HG03175 (cell line): ENCODE data around the gene IL1B.
A peak's percentile ranks its signal among the peaks of the same experiment; 100 is the strongest.

ENCODE experiments used
- ATAC-seq: cut with Tn5 transposase; IDR thresholded peaks from one replicate; pipeline ENCODE4 v1.9.1; 2021; ENCODE audit warnings: mild to moderate bottlenecking, moderate library complexity; ENCODE audit not compliant: unreplicated experiment

Gene IL1B

GRCh38 chr2:112836695-112837117, at the start of gene IL1B:
Gene IL1B, minus strand, starts transcription at chr2:112836779. Its CDS starts 550 bp downstream, at chr2:112836229.
- no peak for ATAC-seq

- no peak for ATAC-seq
Measured at GRCh38 chr2:112886291-112886690, 49.7 kb upstream of the IL1B start.

GRCh38 chr2:112885506-112885902, 48.9 kb upstream of the IL1B start:
- no peak for ATAC-seq

GRCh38 chr2:112884869-112885505, 48.4 kb upstream of the IL1B start:
- ATAC-seq = peak; percentile 68

- no peak for ATAC-seq
Measured at GRCh38 chr2:112883669-112884068, 47.1 kb upstream of the IL1B start.

- ATAC-seq = peak; percentile 63
Measured at GRCh38 chr2:112881217-112881985, 44.8 kb upstream of the IL1B start.

GRCh38 chr2:112880696-112881095, 44.1 kb upstream of the IL1B start:
- peak; percentile 35 for ATAC-seq

GRCh38 chr2:112880091-112880531, 43.5 kb upstream of the IL1B start:
- ATAC-seq = no peak

- ATAC-seq = no peak
Measured at GRCh38 chr2:112879491-112880041, 43.0 kb upstream of the IL1B start.

- no peak for ATAC-seq
Measured at GRCh38 chr2:112877423-112877822, 40.8 kb upstream of the IL1B start.

- no peak for ATAC-seq
Measured at GRCh38 chr2:112876971-112877361, 40.4 kb upstream of the IL1B start.

- no peak for ATAC-seq
Measured at GRCh38 chr2:112876257-112876970, 39.8 kb upstream of the IL1B start.

- ATAC-seq = no peak
Measured at GRCh38 chr2:112870841-112871835, 34.6 kb upstream of the IL1B start.

GRCh38 chr2:112869258-112869842, 32.8 kb upstream of the IL1B start:
- no peak for ATAC-seq

GRCh38 chr2:112867701-112868631, 31.4 kb upstream of the IL1B start:
- ATAC-seq = no peak

GRCh38 chr2:112866128-112866835, 29.7 kb upstream of the IL1B start:
- no peak for ATAC-seq

GRCh38 chr2:112864072-112864471, 27.5 kb upstream of the IL1B start:
- no peak for ATAC-seq
